ENCODE measurements around the gene PPP6R2. TPM values are rescaled to one million over a fixed set of nuclear protein-coding genes. Genes with fewer than 3 reads are reported as not detected.

PPP6R2 gene
- polyA plus RNA-seq, 1 donor from 2014 or later = 85.4 TPM

GRCh38 chr22:50435291-50436014 is 92.3 kb downstream of the PPP6R2 start:
- no peaks in the 10 kb centered on the region for H3K9me3 ChIP-seq (ENCODE audit: low read length)
- no peaks in the 10 kb centered on the region for H3K9me2 ChIP-seq (ENCODE audit: insufficient read depth, low read length)
- no peak overlapping the region for H3K27ac ChIP-seq (ENCODE audit: low read length)
- H2AFZ ChIP-seq (ENCODE audit: low read depth, low read length) = no peak overlapping the region
- H3F3A ChIP-seq (ENCODE audit: insufficient read depth, low read length, poor library complexity, severe bottlenecking) = no peaks in the 10 kb centered on the region
- H3K27me3 ChIP-seq (ENCODE audit: insufficient read depth, low read depth, low read length) = no peaks in the 10 kb centered on the region
- H3K4me2 ChIP-seq (ENCODE audit: low read length) = no peak overlapping the region
- no peaks in the 10 kb centered on the region for H3K79me2 ChIP-seq (replicated peaks; ENCODE audit: insufficient read depth, low read length)
- H3K4me3 ChIP-seq (ENCODE audit: low read length) = no peak overlapping the region
- no peaks in the 10 kb centered on the region for H4K20me1 ChIP-seq (ENCODE audit: insufficient read depth)
- no peak for TF ChIP-seq TAF1 (IDR thresholded peaks at IDR 0.05; ENCODE audit: low read depth)
- TF ChIP-seq SMC3 (conservative IDR thresholded peaks at IDR 0.05; ENCODE audit: poor library complexity) = no peak
- no peak for TF ChIP-seq EP300 (conservative IDR thresholded peaks at IDR 0.05; ENCODE audit: poor library complexity, severe bottlenecking)
- TF ChIP-seq RAD21 (conservative IDR thresholded peaks at IDR 0.05) = no peak
- no peak for TF ChIP-seq CTCF (IDR thresholded peaks at IDR 0.05; ENCODE audit: poor library complexity, severe bottlenecking)
- TF ChIP-seq MXI1 (conservative IDR thresholded peaks at IDR 0.05; ENCODE audit: poor library complexity, severe bottlenecking) = no peak
- TF ChIP-seq EZH2 (IDR thresholded peaks at IDR 0.05; ENCODE audit: borderline replicate concordance, insufficient read depth, low read length, poor library complexity, severe bottlenecking) = no peak
- no peak for TF ChIP-seq REST (IDR thresholded peaks at IDR 0.05; ENCODE audit: borderline replicate concordance)
- TF ChIP-seq POLR2AphosphoS5 (IDR thresholded peaks at IDR 0.05) = no peak
- H3K36me3 ChIP-seq (ENCODE audit: insufficient read depth, low read length) = no peaks in the 10 kb centered on the region
- H3K9ac ChIP-seq (ENCODE audit: low read length) = no peak overlapping the region

- no peak overlapping the region for H3K4me2 ChIP-seq (ENCODE audit: low read length)
- no peaks in the 10 kb centered on the region for H4K20me1 ChIP-seq (ENCODE audit: insufficient read depth)
- H3K79me2 ChIP-seq (replicated peaks; ENCODE audit: insufficient read depth, low read length) = no peaks in the 10 kb centered on the region
- no peak for TF ChIP-seq POLR2AphosphoS5 (IDR thresholded peaks at IDR 0.05)
- no peak for TF ChIP-seq SMC3 (conservative IDR thresholded peaks at IDR 0.05; ENCODE audit: poor library complexity)
- TF ChIP-seq EZH2 (IDR thresholded peaks at IDR 0.05; ENCODE audit: borderline replicate concordance, insufficient read depth, low read length, poor library complexity, severe bottlenecking) = no peak
- no peak for TF ChIP-seq CTCF (IDR thresholded peaks at IDR 0.05; ENCODE audit: poor library complexity, severe bottlenecking)
- TF ChIP-seq REST (IDR thresholded peaks at IDR 0.05; ENCODE audit: borderline replicate concordance) = no peak
- TF ChIP-seq TAF1 (IDR thresholded peaks at IDR 0.05; ENCODE audit: low read depth) = no peak
- TF ChIP-seq RAD21 (conservative IDR thresholded peaks at IDR 0.05) = no peak
- TF ChIP-seq EP300 (conservative IDR thresholded peaks at IDR 0.05; ENCODE audit: poor library complexity, severe bottlenecking) = no peak
- TF ChIP-seq MXI1 (conservative IDR thresholded peaks at IDR 0.05; ENCODE audit: poor library complexity, severe bottlenecking) = no peak
- H2AFZ ChIP-seq (ENCODE audit: low read depth, low read length) = no peak overlapping the region
- H3K9ac ChIP-seq (ENCODE audit: low read length) = no peak overlapping the region
- H3K9me3 ChIP-seq (ENCODE audit: low read length) = no peaks in the 10 kb centered on the region
- H3K9me2 ChIP-seq (ENCODE audit: insufficient read depth, low read length) = no peaks in the 10 kb centered on the region
- no peaks in the 10 kb centered on the region for H3K27me3 ChIP-seq (ENCODE audit: insufficient read depth, low read depth, low read length)
- H3K4me3 ChIP-seq (ENCODE audit: low read length) = no peak overlapping the region
- no peaks in the 10 kb centered on the region for H3F3A ChIP-seq (ENCODE audit: insufficient read depth, low read length, poor library complexity, severe bottlenecking)
- no peak overlapping the region for H3K27ac ChIP-seq (ENCODE audit: low read length)
- no peaks in the 10 kb centered on the region for H3K36me3 ChIP-seq (ENCODE audit: insufficient read depth, low read length)
Observed at GRCh38 chr22:50436015-50436830, 93.1 kb downstream of the PPP6R2 start.

Measured in neural cell (in vitro differentiated cells).